ENCODE results near the gene CMKLR1.

Gene CMKLR1

GRCh38 chr12:108303703-108304102, 35.4 kb downstream of the CMKLR1 start:
- TF ChIP-seq SIN3A (IDR thresholded peaks at IDR 0.05; ENCODE audit: borderline replicate concordance, insufficient read depth, low read length) (no peak), POLR2AphosphoS5 (IDR thresholded peaks at IDR 0.05; ENCODE audit: low read depth, low read length) (no peak), REST (IDR thresholded peaks at IDR 0.05; ENCODE audit: insufficient read depth in 1 of 2, low read depth in 2 of 2, low read length in 2 of 2) (no peak), TAF1 (IDR thresholded peaks at IDR 0.05; ENCODE audit: borderline replicate concordance, insufficient read depth, low read length) (no peak), FOXP2 (optimal IDR thresholded peaks at IDR 0.05; ENCODE audit: borderline replicate concordance, extremely low read depth, extremely low read length, insufficient read depth) (no peak)

GRCh38 chr12:108302403-108303311, 36.5 kb downstream of the CMKLR1 start:
- no peak for TF ChIP-seq SIN3A (IDR thresholded peaks at IDR 0.05; ENCODE audit: borderline replicate concordance, insufficient read depth, low read length)
- TF ChIP-seq POLR2AphosphoS5 (IDR thresholded peaks at IDR 0.05; ENCODE audit: low read depth, low read length): no peak
- TF ChIP-seq TAF1 (IDR thresholded peaks at IDR 0.05; ENCODE audit: borderline replicate concordance, insufficient read depth, low read length): no peak
- no peak for TF ChIP-seq FOXP2 (optimal IDR thresholded peaks at IDR 0.05; ENCODE audit: borderline replicate concordance, extremely low read depth, extremely low read length, insufficient read depth)
- TF ChIP-seq REST (IDR thresholded peaks at IDR 0.05; ENCODE audit: insufficient read depth in 1 of 2, low read depth in 2 of 2, low read length in 2 of 2): no peak

GRCh38 chr12:108302016-108302402, 37.1 kb downstream of the CMKLR1 start:
- no peak for TF ChIP-seq POLR2AphosphoS5 (IDR thresholded peaks at IDR 0.05; ENCODE audit: low read depth, low read length)
- TF ChIP-seq FOXP2 (optimal IDR thresholded peaks at IDR 0.05; ENCODE audit: borderline replicate concordance, extremely low read depth, extremely low read length, insufficient read depth): no peak
- TF ChIP-seq REST (IDR thresholded peaks at IDR 0.05; ENCODE audit: insufficient read depth in 1 of 2, low read depth in 2 of 2, low read length in 2 of 2): no peak
- TF ChIP-seq SIN3A (IDR thresholded peaks at IDR 0.05; ENCODE audit: borderline replicate concordance, insufficient read depth, low read length): no peak
- no peak for TF ChIP-seq TAF1 (IDR thresholded peaks at IDR 0.05; ENCODE audit: borderline replicate concordance, insufficient read depth, low read length)

- TF ChIP-seq POLR2AphosphoS5 (IDR thresholded peaks at IDR 0.05; ENCODE audit: low read depth, low read length) (no peak), REST (IDR thresholded peaks at IDR 0.05; ENCODE audit: insufficient read depth in 1 of 2, low read depth in 2 of 2, low read length in 2 of 2) (no peak), TAF1 (IDR thresholded peaks at IDR 0.05; ENCODE audit: borderline replicate concordance, insufficient read depth, low read length) (no peak), FOXP2 (optimal IDR thresholded peaks at IDR 0.05; ENCODE audit: borderline replicate concordance, extremely low read depth, extremely low read length, insufficient read depth) (no peak), SIN3A (IDR thresholded peaks at IDR 0.05; ENCODE audit: borderline replicate concordance, insufficient read depth, low read length) (no peak)
Measured at GRCh38 chr12:108301346-108301745, 37.8 kb downstream of the CMKLR1 start.
